ENCODE data around the gene CTNNA1.

Gene CTNNA1

DNA sequence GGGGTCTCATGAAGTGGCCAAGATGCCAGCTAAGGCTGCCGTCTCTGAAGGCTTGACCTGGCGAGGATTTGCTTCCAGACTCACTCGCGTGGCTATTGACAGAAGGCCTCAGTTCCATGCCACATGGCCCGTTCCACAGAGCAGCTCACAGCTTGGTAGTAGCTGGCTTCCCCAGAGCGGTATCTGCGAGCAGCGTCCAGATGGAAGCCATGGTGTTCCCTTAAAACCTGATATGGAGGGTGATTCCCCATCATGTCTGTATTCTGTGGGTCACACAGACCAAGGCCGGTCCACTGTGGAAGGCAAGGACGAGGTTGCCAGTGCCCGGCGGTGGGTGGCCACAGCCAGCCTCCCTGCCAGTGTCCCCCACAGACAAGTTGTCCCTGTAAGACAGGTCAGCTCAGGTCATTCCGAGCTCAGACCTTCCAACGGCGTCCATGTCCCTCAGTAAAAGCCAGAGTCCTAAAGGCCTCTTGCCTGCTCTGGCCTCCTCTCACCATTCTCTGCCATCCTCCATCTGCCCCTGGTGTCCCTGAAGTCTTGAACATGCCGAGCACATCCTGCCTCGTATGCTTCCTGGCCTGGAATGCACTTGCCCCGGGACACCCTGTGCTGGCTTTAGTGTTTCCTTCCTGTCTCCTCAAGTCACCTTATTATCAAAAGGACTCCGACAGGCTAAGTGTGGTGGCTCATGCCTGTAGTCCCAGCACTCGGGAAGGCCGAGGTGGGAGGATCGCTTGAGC lies 183.2 kb downstream of the CTNNA1 start:
- no peak for DNase-seq

DNA sequence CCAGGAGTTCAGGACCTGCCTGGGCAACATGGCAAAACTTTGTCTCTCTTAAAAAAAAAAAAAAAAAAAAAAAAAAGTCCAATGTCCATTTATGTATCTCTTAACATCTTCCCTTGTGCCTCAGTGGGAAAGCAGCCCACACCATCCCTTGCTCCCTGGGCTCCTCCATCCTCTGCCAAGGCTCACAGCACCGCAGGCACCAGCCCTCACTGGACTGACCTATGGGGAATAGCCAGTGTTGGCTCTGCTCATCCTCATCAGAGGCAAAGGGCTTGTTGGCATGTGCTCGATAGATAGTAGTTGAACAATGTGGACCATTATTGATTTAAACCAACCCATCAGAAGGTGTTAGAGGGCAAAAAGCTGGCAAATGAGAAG lies 183.7 kb downstream of the CTNNA1 start:
- DNase-seq: no peak

DNA sequence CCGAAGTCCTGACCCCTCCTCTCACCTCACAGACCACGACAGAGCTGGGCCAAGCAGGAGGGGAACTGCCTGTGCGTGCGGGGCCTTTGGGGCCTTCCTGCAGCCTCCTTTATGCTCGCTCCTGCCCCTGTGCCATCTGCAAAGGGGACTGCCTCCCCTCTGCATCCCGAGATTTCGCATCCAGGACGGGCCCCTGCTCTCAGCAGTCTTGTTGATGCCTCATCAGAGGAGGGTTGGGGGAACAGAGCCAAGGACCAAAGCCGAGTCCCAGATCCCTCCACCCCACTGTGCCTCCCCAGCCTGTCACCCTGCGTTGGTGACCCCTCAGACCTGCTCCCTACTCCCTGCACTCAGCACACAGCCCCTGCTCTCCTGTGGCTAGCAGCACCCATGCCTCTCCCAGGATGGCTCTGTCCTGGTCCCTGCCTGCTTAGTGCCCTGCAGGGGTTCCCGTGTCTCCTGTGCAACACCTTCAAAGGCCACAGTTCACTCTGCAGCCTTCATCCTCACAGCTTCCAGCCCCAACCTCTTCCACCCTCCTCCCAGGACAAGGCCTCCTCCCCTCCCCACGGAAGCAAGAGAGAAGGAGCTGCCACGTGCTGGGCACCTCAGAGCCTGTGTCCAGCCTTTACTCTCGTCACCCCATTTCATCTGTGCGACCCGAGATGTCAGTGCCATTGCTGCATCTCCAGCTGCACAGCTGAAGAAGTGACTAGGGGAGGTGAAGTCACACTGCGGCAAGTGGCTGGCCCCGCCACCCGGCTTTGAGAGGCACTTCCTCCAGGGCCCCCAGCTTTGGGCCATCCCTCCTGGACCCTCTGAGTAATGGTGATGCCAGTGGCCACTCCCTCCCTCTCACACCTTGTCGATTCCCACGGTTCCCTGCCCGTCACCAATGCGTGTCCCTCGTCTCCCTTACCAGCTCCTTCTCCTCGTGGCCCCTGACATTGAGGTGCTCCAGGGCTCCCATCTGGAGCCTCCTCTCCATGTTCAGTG lies 184.5 kb downstream of the CTNNA1 start:
- DNase-seq: no peak

GRCh38 chr5:138938526-138938925 lies 185.3 kb downstream of the CTNNA1 start:
- DNase-seq: no peak

DNA sequence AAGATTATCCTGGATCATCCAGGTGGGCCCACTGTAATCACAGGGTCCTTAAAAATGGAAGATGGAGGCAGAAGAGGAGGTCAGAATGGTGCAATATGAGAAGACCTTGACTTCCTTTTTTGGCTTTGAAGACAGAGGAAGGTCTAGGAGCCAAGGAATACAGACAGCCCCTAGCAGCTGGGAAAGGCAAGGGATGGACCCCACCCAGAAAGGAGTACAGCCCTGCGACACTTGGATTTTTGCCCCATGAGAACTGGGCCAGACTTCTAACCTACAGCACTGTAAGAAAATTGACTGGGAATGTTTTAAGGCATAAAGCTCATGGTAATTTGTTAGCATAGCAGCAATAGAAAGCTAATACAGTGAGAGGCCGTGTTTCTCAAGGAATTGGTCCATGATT lies 188.8 kb downstream of the CTNNA1 start:
- DNase-seq: no peak

- no peak for DNase-seq
Measured at GRCh38 chr5:138942861-138943260, 189.6 kb downstream of the CTNNA1 start.

DNA sequence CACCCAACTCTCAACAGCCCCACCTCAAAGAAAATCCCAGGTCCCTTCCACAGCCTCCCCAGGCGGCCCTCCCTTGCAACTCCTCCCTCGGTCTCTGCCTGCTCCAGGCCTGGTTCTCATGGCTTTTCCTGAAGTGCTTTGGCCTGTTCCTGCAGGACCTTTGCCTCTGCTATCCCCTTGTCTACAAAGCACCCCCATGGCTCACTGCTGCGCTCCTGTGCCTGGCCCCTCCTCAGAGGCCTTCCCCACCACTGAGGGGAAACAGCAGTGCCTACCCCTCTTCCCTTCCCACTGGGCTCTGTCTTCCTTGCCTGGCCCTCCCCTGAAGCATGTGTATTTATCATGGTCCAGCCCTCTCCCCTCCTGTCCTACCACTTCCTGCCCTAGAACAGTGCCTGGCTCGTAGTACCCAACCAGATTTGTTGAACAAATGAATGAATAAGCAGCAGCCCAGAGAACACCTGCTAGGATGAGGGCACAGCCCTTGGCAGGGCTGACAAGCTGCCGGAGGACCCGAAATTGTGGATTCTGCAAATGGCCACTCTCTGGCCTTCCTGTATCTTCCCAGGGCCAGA lies 190.5 kb downstream of the CTNNA1 start:
- no peak for DNase-seq

DNA sequence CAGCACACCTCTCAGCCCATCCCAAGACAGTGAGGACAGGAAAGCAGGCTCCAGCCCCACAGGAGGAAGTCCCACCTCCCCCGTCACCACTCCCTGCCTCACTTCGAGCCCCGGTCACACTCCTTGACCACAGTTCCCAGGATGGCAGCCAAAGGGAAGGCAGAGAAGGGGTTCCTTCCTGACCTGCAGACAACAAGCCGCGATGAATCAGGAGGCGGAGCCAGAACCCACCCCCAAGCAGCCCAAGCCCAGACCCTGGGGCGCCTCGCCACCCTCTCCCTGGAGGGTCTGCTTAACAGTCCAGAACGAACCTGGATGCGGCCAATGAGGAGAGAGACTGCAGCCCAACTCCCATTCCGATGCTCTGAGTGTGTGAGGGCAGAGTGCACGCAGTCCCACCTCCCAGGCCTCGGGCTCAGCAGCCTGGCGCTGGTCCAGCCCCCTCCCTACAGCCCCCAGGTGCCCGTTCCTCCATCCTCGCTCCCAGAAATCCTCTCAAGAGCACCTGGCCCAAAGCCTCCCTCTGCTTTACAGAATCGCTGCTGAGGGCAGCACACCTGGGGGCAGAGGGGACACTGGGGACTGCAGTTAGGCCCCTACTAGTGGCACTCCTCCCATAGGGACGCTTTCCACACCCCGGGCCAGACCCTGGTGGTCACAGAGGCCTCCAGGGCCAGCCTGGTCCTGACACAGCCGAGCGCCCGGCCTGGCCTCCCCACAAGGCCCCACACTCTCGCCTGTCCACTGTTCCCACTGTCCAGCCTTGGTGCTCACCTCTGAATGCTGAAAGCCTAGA lies 191.5 kb downstream of the CTNNA1 start:
- no peak for DNase-seq

GRCh38 chr5:138945421-138946240 lies 192.4 kb downstream of the CTNNA1 start:
- no peak for DNase-seq

DNA sequence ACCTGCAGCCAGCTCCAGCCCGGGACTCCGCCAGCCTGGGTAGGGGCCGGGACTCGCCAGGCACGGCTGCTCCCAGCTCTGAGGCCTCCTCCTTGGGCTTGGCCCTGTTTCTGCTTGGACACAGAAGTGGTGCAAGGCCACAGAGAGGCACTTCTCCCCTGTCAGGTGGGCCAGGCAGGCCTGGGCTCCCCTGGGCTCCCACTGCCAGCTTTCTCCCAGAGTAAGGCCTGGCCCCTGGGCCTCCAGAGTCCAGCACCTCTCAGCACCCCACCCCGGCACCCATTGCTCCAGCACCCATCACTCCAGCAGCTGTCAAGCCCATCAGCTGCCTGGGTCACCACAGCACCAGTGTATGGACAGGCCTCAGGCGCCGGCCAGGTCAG lies 193.0 kb downstream of the CTNNA1 start:
- no peak for DNase-seq

- no peak for DNase-seq
Measured at GRCh38 chr5:138946831-138947560, 193.8 kb downstream of the CTNNA1 start.

DNA sequence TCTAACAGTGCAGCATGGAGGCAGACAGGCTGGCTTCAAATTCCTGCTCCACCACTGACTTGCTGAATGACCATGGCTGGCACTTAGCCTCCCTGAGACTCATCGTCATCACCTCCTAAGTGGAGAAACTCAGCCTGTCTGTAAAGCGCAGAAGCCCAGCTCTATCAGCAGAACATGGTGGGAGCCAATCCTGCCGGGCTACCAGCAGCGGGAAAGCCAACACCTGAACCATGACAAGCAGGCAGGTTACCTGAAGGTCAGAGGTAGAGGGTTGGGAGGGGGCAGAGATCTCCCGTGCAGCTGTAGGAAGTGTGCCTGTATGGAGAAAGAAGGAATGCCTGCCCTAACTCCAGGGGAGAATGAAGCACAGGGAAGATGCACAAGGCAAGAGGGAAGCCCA lies 194.6 kb downstream of the CTNNA1 start:
- no peak for DNase-seq

GRCh38 chr5:138948471-138949222 lies 195.4 kb downstream of the CTNNA1 start:
- DNase-seq: no peak

DNA sequence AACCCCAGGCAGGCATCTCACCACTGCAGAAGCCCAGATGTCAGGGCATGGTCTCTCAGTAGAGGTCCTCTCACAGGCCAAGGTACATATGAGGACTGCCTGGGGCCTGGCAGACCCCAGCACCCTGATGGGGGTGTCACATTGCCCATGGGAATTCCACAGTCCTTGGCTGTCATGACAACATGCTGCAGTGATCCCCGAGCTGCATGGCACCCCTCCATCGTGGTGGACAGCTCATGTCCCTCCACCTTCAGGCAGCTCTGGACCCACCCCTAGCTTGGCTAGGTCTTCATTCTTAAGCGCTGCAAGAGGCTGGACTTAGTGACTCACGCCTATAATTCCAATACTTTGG lies 196.0 kb downstream of the CTNNA1 start:
- no peak for DNase-seq

DNA sequence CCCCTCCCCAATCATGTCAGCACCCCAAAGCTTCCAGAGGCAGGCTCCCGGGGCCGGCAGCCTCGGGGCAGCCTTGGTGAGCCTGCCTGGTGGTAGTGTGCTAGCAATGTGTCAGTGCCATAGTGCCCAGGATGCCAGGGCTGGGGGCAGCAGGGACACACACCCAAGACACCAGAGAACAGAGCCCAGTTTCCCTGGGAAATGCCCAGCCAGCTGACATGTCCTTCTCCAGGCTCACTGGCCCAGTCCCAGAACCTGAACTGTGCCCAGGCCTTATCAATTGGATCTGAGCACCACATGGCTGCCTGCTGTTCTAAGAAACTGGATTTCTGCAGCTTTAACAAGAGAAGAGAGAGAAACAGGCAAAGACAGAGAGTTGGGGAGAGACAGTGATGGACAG lies 196.8 kb downstream of the CTNNA1 start:
- no peak for DNase-seq

DNA sequence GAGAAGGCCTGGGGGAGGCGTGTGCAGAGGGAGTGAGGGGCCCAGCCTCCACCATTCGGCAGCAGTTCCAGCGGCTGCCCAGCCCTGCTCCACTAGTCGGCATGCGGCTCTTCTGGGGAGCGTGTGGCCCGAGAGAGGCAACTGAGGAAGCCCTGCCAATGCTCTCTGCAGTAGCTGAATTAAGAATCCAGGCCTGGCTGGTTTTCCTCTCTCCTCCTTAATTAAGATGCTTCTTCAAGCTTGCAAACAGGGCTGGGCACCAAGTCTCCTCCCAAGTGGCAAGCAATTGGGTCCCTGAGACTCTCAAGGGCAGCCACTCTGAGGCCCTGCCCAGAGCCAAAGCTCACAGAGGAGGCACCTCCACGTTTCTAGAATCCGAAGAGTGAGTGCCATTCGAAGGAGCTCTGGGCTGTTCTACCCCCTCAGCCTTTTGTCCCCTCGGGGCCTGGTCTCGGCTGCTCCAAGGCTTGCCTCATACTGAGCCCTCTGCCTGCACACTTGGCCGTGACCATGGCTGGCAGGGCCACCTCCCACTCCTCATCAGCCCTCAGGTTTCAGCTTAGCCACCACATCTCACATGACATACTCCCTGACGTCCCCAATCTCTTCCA lies 197.3 kb downstream of the CTNNA1 start:
- DNase-seq: no peak

- no peak for DNase-seq
Measured at GRCh38 chr5:138951091-138951985, 198.1 kb downstream of the CTNNA1 start.

- no peak for DNase-seq
Measured at GRCh38 chr5:138951986-138952735, 198.9 kb downstream of the CTNNA1 start.
